Transverse colon (tissue), 4 donors: ENCODE data around the gene C15orf39. TPM values are rescaled to one million over a fixed set of nuclear protein-coding genes. Genes with fewer than 3 reads are reported as not detected.

Source experiments
- DNase-seq: peaks from one replicate; pipeline ENCODE4 v3.0.0-alpha.2; 2019
- H3K27ac ChIP-seq, 4 donors: fragments of 200-600 bp; sonication (generic); 2 replicates each; pipeline ENCODE4 v1.5.1; 2016 to 2018; ENCODE audit warnings: inconsistent platforms in 4 of 4
- H3K27me3 ChIP-seq: fragments of 200-600 bp; sonication (generic); 2 replicates; pipeline ENCODE4 v1.5.1; 2017; ENCODE audit warnings: inconsistent platforms
- H3K36me3 ChIP-seq, 4 donors: fragments of 200-600 bp; sonication (generic); 2 replicates each; pipeline ENCODE4 v1.5.1; 2017 to 2019; ENCODE audit warnings: inconsistent platforms in 4 of 4
- H3K4me1 ChIP-seq, 4 donors: fragments of 200-600 bp; sonication (generic); 2 replicates each; pipeline ENCODE4 v1.5.1; 2017 to 2020; ENCODE audit warnings: inconsistent platforms in 4 of 4
- H3K4me3 ChIP-seq, 4 donors: fragments of 200-600 bp; sonication (generic); 1 replicate in 1 of 4; 2 replicates in 3 of 4; pipeline versions ENCODE4 v1.5.1 to v1.6.1; 2017 to 2019; ENCODE audit warnings: inconsistent platforms in 4 of 4
- H3K9me3 ChIP-seq, 2 donors: fragments of 200-600 bp; sonication (generic); 2 replicates each; pipeline ENCODE4 v1.5.1; 2017 to 2019; ENCODE audit warnings: inconsistent platforms in 2 of 2
- EP300 ChIP-seq: sonication (generic); formaldehyde crosslinking; IDR thresholded peaks from one replicate; pipeline ENCODE4 v1.6.1; 2017; ENCODE audit warnings: antibody characterized with exemption, low read depth
- POLR2A ChIP-seq: fragments of 450-650 bp; IDR thresholded peaks from one replicate; pipeline ENCODE4 v1.6.1; 2016; ENCODE audit warnings: antibody characterized with exemption, mild to moderate bottlenecking, moderate library complexity
- POLR2AphosphoS5 ChIP-seq, 3 donors: sonication (generic); formaldehyde crosslinking; IDR thresholded peaks; one replicate each; pipeline ENCODE4 v1.6.1; 2016; ENCODE audit warnings: antibody characterized with exemption in 3 of 3
- WGBS, 2 donors: methylation state at CpG; one replicate each; pipeline ENCODE4 v1.1.5; 2018; ENCODE audit warnings: low coverage in 1 of 2; 5-methylcytosine and 5-hydroxymethylcytosine counted together
- in situ Hi-C, 4 donors: fragments of 200-750 bp; cut with MboI; loops; one replicate each; pipeline versions ENCODE4 v1.15.0 to v1.15.1; 2017; ENCODE audit warnings: low sequenced_read_pairs in 3 of 4, low pct_ligation_motif_present in 1 of 4, low pct_unique_long_range_greater_than_20kb in 1 of 4
- intact Hi-C: fragments of 100-400 bp; cut with DNase I; formaldehyde crosslinking; loops from one replicate; pipeline ENCODE4 v1.15.1; 2023; ENCODE audit warnings: low total_unique reads
- total RNA-seq, 4 donors: library from RNA; depleted of rRNA; stranded (reverse); fragments of >200 nt; gene quantifications; one replicate each; pipeline ENCODE4 v1.1.0, GENCODE V29; 2016
- TF ChIP-seq, protein P1 (sequence below), 5 experiments: fragments of 200-600 bp in 3 of 5; fragments of 450-650 bp in 2 of 5; sonication (generic) in 3 of 5; IDR thresholded peaks; 1 replicate in 2 of 5; 2 replicates in 3 of 5; pipeline ENCODE4 v1.5.1; 2016 to 2017; ENCODE audit warnings: antibody characterized with exemption in 5 of 5, inconsistent platforms in 3 of 5, mild to moderate bottlenecking in 2 of 5, moderate library complexity in 1 of 5

Gene C15orf39
- total RNA-seq, 4 donors from 2014 or later: 20.9 to 27.9 (median 26.7) TPM

DNA sequence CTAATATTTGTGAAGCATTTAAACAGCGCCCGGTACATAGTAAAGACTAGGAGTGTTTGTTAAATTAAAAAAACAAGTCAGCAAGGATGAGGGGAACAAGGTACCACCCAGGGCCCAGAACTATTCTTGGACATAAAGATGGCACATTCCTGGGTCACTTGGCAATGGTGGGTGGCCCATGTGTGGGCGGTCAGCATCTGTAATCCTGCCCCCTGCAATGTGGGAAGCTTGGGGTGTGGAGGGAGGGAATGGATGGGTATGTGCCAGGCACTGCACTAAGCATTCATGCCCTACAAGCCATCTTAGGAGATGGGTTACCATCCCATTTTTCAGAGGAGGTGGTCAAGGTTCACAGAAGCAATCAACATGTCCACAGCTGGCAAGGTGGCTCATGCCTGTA lies 7.3 kb upstream of the C15orf39 start:
- no peak overlapping the region for H3K27ac ChIP-seq
- TF ChIP-seq POLR2A (no peak), POLR2AphosphoS5 (IDR thresholded peaks at IDR 0.05) (no peak), EP300 (no peak)
- TF ChIP-seq, protein P1, sequence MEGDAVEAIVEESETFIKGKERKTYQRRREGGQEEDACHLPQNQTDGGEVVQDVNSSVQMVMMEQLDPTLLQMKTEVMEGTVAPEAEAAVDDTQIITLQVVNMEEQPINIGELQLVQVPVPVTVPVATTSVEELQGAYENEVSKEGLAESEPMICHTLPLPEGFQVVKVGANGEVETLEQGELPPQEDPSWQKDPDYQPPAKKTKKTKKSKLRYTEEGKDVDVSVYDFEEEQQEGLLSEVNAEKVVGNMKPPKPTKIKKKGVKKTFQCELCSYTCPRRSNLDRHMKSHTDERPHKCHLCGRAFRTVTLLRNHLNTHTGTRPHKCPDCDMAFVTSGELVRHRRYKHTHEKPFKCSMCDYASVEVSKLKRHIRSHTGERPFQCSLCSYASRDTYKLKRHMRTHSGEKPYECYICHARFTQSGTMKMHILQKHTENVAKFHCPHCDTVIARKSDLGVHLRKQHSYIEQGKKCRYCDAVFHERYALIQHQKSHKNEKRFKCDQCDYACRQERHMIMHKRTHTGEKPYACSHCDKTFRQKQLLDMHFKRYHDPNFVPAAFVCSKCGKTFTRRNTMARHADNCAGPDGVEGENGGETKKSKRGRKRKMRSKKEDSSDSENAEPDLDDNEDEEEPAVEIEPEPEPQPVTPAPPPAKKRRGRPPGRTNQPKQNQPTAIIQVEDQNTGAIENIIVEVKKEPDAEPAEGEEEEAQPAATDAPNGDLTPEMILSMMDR (IDR thresholded peaks at IDR 0.05): no peak
- no peaks in the 10 kb centered on the region for H3K9me3 ChIP-seq
- WGBS, 2 donors: 95 to 100% methylated on average over 1 to 3 of the region's 3 CpGs
- H3K27me3 ChIP-seq: no peaks in the 10 kb centered on the region
- no peak for DNase-seq
- no peak overlapping the region for H3K4me3 ChIP-seq
- H3K36me3 ChIP-seq: no peaks in the 10 kb centered on the region
- intact Hi-C loops: no loop called here
- in situ Hi-C loops: no loop called here
- peaks cover 6 to 14% (median 9%) of the 10 kb centered on the region in 4 donors for H3K4me1 ChIP-seq

DNA sequence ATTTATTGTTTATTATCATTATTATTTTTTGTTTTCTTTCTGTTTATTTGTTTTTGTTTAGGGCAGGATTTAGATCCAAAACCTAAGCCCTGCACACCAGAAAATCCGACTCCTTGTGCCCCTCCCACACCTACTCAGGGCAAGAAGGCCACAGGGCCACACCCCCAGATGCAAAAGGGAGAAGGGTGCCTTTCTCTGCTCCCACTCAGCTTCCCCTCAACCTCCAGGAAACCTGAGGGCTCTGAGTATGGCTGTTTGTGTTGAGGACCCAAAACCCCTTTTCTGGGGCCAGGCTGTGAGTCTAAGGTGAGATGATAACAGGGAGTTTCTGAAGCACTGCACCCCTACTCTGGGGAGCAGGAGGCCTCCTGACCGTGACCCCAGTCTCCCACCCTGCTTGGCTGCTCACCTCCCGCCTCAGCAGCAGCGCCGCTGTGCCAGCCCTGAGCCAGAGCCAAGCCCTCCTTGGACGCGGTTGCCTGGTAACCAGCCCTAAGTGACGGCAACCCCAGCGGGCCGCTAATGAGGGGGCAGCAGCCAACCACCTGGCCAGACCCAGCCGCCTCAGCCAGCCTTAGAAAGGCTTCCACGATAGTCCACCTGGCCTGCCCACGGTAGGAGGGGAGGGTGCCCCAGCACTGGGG lies 6.4 kb upstream of the C15orf39 start:
- in situ Hi-C loops: no loop called here
- no peak overlapping the region for H3K4me3 ChIP-seq
- DNase-seq: peak; percentile 44
- no peaks in the 10 kb centered on the region for H3K36me3 ChIP-seq
- no peak for TF ChIP-seq EP300
- TF ChIP-seq POLR2A: no peak
- TF ChIP-seq POLR2AphosphoS5 (IDR thresholded peaks at IDR 0.05): no peak
- TF ChIP-seq, protein P1 (IDR thresholded peaks at IDR 0.05): no peak
- intact Hi-C loops: no loop called here
- H3K9me3 ChIP-seq: no peaks in the 10 kb centered on the region
- peaks cover 7 to 23% (median 14%) of the 10 kb centered on the region in 4 donors for H3K4me1 ChIP-seq
- 25 to 69% methylated on average over 1 to 11 of the region's 13 CpGs for WGBS, 2 donors
- H3K27ac ChIP-seq: no peak overlapping the region
- H3K27me3 ChIP-seq: no peaks in the 10 kb centered on the region

DNA sequence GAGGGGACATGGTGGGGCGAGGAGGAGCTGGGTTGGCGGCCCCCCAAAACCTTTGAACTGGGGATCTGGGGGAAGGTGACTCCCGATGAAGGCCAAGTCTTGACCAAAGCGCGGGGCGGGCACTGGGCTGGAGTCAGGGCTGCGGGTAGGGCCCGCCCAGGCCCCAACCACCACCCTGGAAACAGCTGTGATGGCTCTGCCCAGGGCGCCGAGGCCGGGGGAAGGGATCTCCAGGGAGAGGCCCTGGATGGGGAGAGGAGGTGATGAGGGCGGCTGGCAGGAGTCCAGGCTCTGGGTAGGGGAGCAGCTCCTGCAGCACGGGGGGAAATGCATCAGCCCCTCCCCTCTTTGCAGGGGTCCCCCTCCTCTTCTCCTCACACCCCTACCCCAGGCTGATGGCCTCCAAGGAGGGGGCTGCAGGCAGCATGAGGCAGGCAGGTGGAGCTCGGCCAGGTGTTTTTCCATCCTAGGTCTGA lies 5.9 kb upstream of the C15orf39 start:
- intact Hi-C loops: no loop called here
- in situ Hi-C loops: no loop called here
- DNase-seq: no peak

GRCh38 chr15:75197062-75197630 lies 4.5 kb upstream of the C15orf39 start:
- in situ Hi-C loops: no loop called here
- TF ChIP-seq POLR2AphosphoS5 (IDR thresholded peaks at IDR 0.05): no peak
- TF ChIP-seq POLR2A: no peak
- TF ChIP-seq EP300: no peak
- TF ChIP-seq, protein P1 (IDR thresholded peaks at IDR 0.05): no peak
- 72% methylated on average over 4 of the region's 4 CpGs; no CpG with 5 or more reads in 1 of the 2 donors for WGBS, 2 donors
- Histone ChIP-seq H3K27me3 (no peaks in the 10 kb centered on the region), H3K4me3 (no peak overlapping the region), H3K36me3 (no peaks in the 10 kb centered on the region), H3K9me3 (no peaks in the 10 kb centered on the region), H3K4me1 (peaks cover 19 to 35% (median 25%) of the 10 kb centered on the region in 4 donors), H3K27ac (no peak overlapping the region)
- no peak for DNase-seq
- intact Hi-C loops: no loop called here

More for the DNA sequence above, 5.9 kb upstream of the C15orf39 start:
- no peaks in the 10 kb centered on the region for H3K9me3 ChIP-seq
- peaks cover 13 to 28% (median 19%) of the 10 kb centered on the region in 4 donors for H3K4me1 ChIP-seq
- H3K27ac ChIP-seq: no peak overlapping the region
- no peaks in the 10 kb centered on the region for H3K27me3 ChIP-seq
- 29% methylated on average over 14 of the region's 14 CpGs; no CpG with 5 or more reads in 1 of the 2 donors for WGBS, 2 donors
- no peaks in the 10 kb centered on the region for H3K36me3 ChIP-seq
- TF ChIP-seq POLR2AphosphoS5 (IDR thresholded peaks at IDR 0.05) (no peak), POLR2A (no peak), EP300 (no peak)
- TF ChIP-seq, protein P1 (IDR thresholded peaks at IDR 0.05): no peak
- H3K4me3 ChIP-seq: no peak overlapping the region
